Measurements from ENCODE around the gene SLIT3.
"Not testable (repeated sequence)": the region's sequence is repeated elsewhere in the genome, so short reads cannot be mapped to it uniquely, and the experiment has no call there.

Gene SLIT3

DNA sequence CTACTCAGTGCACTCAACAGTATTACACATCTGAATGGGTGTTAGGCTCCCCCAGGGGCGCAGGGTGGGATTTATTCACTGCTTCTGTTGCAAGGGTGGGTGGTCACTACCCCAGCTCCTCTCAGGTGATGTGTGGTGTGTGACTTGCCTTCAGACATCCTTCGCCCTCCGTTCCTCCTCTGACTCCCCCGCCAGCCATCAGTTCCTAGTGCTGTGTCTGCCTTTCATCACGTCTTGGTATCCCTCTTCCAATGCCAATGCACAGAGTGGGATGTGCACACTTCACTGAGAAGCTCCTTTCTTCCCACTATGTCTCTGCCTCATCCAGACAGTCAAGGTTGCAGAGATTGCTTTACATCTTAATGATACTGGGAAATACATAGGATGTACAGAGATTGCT lies 79.4 kb downstream of the SLIT3 start:
- TF ChIP-seq, protein P1, sequence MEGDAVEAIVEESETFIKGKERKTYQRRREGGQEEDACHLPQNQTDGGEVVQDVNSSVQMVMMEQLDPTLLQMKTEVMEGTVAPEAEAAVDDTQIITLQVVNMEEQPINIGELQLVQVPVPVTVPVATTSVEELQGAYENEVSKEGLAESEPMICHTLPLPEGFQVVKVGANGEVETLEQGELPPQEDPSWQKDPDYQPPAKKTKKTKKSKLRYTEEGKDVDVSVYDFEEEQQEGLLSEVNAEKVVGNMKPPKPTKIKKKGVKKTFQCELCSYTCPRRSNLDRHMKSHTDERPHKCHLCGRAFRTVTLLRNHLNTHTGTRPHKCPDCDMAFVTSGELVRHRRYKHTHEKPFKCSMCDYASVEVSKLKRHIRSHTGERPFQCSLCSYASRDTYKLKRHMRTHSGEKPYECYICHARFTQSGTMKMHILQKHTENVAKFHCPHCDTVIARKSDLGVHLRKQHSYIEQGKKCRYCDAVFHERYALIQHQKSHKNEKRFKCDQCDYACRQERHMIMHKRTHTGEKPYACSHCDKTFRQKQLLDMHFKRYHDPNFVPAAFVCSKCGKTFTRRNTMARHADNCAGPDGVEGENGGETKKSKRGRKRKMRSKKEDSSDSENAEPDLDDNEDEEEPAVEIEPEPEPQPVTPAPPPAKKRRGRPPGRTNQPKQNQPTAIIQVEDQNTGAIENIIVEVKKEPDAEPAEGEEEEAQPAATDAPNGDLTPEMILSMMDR (conservative IDR thresholded peaks at IDR 0.05; ENCODE audit: control insufficient read depth, insufficient read depth, low read depth, low read length) = no peak
- no peak overlapping the region for H3K4me3 ChIP-seq (ENCODE audit: control insufficient read depth, low read depth, low read length)
- DNase-seq (ENCODE audit: low read depth) = no peak

DNA sequence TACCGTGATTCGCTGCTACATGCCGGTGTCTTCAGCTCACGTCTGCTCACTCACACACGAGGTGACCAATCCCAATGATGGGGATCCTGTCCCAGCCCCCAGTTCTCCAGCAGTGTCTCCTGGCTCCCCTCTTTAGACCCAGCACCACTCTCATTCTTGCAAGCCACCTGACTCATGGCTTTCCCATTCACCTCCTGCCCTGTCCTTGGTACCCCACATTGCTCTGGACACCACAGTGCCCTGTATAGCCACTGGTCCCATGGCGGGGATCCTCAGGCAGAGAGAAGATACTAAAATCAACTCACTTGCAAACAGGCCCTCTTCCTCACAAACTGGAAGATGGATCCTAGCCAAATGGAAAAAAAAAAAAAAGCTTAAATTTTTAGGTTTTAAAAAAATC lies 81.0 kb downstream of the SLIT3 start:
- TF ChIP-seq, protein P1 (conservative IDR thresholded peaks at IDR 0.05; ENCODE audit: control insufficient read depth, insufficient read depth, low read depth, low read length) = no peak
- H3K4me3 ChIP-seq (ENCODE audit: control insufficient read depth, low read depth, low read length) = no peak overlapping the region
- no peak for DNase-seq (ENCODE audit: low read depth)

DNA sequence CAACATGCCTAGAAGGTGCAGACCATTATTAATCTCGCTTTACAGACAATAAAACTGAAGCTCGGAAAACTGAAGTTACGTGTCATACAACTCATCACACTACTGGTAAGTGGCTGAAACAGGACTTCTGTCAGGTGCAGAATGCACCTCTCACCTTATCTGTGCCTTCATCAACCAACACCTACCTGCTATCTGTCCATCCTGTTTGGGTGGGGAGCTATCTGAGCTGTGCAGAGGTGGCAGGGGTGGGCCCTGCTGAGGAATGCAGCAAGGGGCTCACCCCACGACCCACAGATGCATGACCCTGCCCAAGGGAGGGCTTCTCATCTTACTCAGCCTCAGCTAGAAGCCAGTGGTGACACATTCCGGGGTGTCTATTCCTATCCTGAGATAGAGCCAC lies 81.6 kb downstream of the SLIT3 start:
- no peak for DNase-seq (ENCODE audit: low read depth)
- TF ChIP-seq, protein P1 (conservative IDR thresholded peaks at IDR 0.05; ENCODE audit: control insufficient read depth, insufficient read depth, low read depth, low read length) = no peak
- H3K4me3 ChIP-seq (ENCODE audit: control insufficient read depth, low read depth, low read length) = no peak overlapping the region

DNA sequence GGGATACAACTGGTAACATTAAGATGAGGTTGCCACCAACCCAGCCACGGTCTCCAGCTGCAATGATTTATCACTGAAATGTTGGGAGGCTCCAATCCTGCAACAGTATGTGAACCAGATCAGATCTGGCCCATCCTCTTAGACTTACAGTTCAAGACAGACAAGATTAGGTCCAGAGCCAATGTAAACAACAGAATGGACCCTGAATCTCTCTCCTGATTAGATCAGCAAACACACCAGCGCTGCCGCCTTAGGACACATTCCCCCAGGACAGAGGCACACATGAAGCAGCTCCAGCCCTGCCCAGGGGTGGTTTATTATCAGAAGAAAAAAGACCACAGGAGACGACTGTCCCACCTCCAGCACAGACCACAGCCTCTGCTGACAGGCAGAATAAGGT lies 82.1 kb downstream of the SLIT3 start:
- H3K4me3 ChIP-seq (ENCODE audit: control insufficient read depth, low read depth, low read length) = no peak overlapping the region
- no peak for DNase-seq (ENCODE audit: low read depth)
- TF ChIP-seq, protein P1 (conservative IDR thresholded peaks at IDR 0.05; ENCODE audit: control insufficient read depth, insufficient read depth, low read depth, low read length) = no peak

DNA sequence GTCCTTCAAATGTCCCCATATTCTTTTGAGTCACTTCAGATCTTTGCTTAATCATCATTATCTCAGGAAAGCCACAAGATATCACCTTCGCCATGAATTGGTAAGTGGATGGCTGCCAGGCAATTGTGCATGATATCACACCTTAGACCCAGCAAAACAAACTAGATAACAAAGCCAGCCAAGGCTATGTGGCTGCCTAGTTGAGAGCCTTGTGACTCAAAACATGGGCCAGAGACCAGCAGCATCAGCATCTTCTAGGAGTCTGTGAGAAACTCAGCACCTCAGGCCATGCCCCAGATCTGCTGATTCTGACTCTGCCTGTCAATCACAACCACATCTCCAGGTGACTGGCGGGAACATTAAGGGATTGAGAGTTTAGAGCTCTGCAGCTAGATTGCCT lies 82.8 kb downstream of the SLIT3 start:
- TF ChIP-seq, protein P1 (conservative IDR thresholded peaks at IDR 0.05; ENCODE audit: control insufficient read depth, insufficient read depth, low read depth, low read length) = no peak
- DNase-seq (ENCODE audit: low read depth) = no peak
- no peak overlapping the region for H3K4me3 ChIP-seq (ENCODE audit: control insufficient read depth, low read depth, low read length)

DNA sequence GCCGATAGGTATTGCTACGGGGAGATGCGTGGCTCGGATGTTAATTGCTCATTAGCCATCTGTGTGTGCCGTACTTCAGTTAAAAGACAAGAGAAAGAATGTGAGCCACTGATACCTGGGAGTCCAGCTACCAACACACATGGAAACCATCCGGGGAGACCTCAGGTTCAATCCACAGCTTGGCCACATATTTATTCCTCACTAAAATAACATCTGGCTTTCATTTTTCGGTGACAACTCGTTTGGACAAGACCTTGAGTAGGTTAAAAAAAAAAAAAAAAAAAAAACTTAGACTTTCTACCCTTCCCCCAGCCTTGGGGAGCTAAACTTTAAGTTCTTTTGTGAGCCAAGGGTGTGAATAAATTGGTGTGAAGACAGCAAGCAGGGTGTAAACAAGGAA lies 84.1 kb downstream of the SLIT3 start:
- DNase-seq (ENCODE audit: low read depth) = no peak
- no peak overlapping the region for H3K4me3 ChIP-seq (ENCODE audit: control insufficient read depth, low read depth, low read length)
- TF ChIP-seq, protein P1 (conservative IDR thresholded peaks at IDR 0.05; ENCODE audit: control insufficient read depth, insufficient read depth, low read depth, low read length) = no peak

DNA sequence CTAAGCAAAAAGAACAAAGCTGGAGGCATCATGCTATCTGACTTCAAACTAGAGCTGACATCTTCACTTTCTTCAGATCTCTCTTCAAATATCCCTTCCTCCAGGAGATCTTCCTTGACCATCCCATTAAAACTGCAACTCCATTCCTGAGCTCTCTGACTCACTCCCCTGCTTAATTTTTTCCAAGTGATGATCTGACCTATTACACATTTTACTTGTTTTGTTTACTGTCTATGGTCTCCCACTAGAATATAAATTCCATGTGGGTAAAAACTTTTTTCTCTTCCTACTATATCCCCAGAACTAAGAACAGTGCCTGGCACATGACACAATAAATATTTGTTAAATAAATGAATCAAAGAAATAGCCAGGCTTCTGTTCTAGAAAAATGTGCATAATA lies 87.5 kb downstream of the SLIT3 start:
- peak; percentile 67 for DNase-seq (ENCODE audit: low read depth)
- H3K4me3 ChIP-seq (ENCODE audit: control insufficient read depth, low read depth, low read length) = no peak overlapping the region
- TF ChIP-seq, protein P1 (conservative IDR thresholded peaks at IDR 0.05; ENCODE audit: control insufficient read depth, insufficient read depth, low read depth, low read length) = no peak

DNA sequence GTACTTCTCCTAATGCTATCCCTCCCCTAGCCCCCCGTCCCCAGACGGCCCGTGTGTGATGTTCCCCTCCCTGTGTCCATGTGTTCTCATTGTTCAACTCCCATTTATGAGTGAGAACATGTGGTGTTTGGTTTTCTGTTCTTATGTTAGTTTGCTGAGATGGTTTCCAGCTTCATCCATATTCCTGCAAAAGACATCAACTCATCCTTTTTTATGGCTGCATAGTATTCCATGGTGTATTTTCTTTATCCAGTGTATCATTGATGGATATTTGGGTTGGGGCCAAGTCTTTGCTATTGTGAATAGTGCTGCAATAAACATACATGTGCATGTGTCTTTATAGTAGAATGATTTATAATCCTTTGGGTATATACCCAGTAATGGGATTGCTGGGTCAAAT lies 89.2 kb downstream of the SLIT3 start:
- not testable (repeated sequence) for DNase-seq (ENCODE audit: low read depth); H3K4me3 ChIP-seq (ENCODE audit: control insufficient read depth, low read depth, low read length)
